B cell (primary cell): ENCODE results near the gene CSNK1E. TPM values are rescaled to one million over a fixed set of nuclear protein-coding genes. Genes with fewer than 3 reads are reported as not detected.
"Not testable (repeated sequence)": the region's sequence is repeated elsewhere in the genome, so short reads cannot be mapped to it uniquely, and the experiment has no call there.

ENCODE experiments used
- ATAC-seq: fragments of 200-7000 bp; cut with Tn5 transposase; one replicate; pipeline ENCODE4 v1.10.0; 2021; ENCODE audit warnings: low read depth, mild to moderate bottlenecking, moderate number of reproducible peaks, moderate library complexity
- CTCF ChIA-PET: fragments of 350-600 bp; sonication (Branson Sonifier 250); formaldehyde crosslinking; loops from one replicate; lab custom pipeline; 2021; ENCODE audit warnings: antibody characterized with exemption, inconsistent platforms; lab: Charles Lee
- POLR2A ChIA-PET: fragments of 350-600 bp; sonication (Branson Sonifier 250); formaldehyde crosslinking; loops from one replicate; lab custom pipeline; 2021; ENCODE audit warnings: antibody characterized with exemption; lab: Charles Lee
- DNase-seq: peaks from one replicate; pipeline ENCODE4 v3.0.0; 2013
- H2AFZ ChIP-seq: 2 replicates; pipeline ENCODE4 v1.6.1; 2012; ENCODE audit warnings: mild to moderate bottlenecking, low read depth, low read length; ENCODE audit not compliant: insufficient read depth, poor library complexity, severe bottlenecking
- H3K27ac ChIP-seq, 2 donors: 1 replicate in 1 of 2; 2 replicates in 1 of 2; pipeline ENCODE4 v1.5.1; 2012 to 2013; ENCODE audit warnings: low read length in 2 of 2, mild to moderate bottlenecking in 2 of 2, moderate library complexity in 1 of 2
- H3K27me3 ChIP-seq, 4 experiments: fragments of 200-600 bp in 1 of 4; sonication (generic) in 1 of 4; replicated peaks in 1 of 4; 1 replicate in 2 of 4; 2 replicates in 2 of 4; pipeline versions ENCODE4 v1.6.1 to v1.7.0; 2013 to 2016; ENCODE audit warnings: low read length in 3 of 4, mild to moderate bottlenecking in 2 of 4, mixed read lengths in 1 of 4, moderate library complexity in 1 of 4; ENCODE audit not compliant: insufficient read depth in 4 of 4, control insufficient read depth in 3 of 4; ENCODE audit errors: control extremely low read depth in 1 of 4
- H3K36me3 ChIP-seq, 2 experiments: replicated peaks in 1 of 2; 1 replicate in 1 of 2; 2 replicates in 1 of 2; pipeline versions ENCODE4 v1.6.1 to v1.7.1; 2013; ENCODE audit warnings: low read length in 1 of 2; ENCODE audit not compliant: insufficient read depth in 2 of 2, control insufficient read depth in 1 of 2; ENCODE audit errors: control extremely low read depth in 1 of 2, extremely low read depth in 1 of 2
- H3K4me1 ChIP-seq, 2 donors: fragments of 200-600 bp in 1 of 2; sonication (generic) in 1 of 2; 1 replicate in 1 of 2; 2 replicates in 1 of 2; pipeline versions ENCODE4 v1.5.1 to v1.6.1; 2013 to 2017; ENCODE audit warnings: low read length in 2 of 2; ENCODE audit not compliant: control insufficient read depth in 2 of 2, insufficient read depth in 2 of 2
- H3K4me2 ChIP-seq: replicated peaks from 2 replicates; pipeline ENCODE3; 2012; ENCODE audit warnings: mild to moderate bottlenecking, low read depth, low read length; ENCODE audit not compliant: poor library complexity, severe bottlenecking
- H3K4me3 ChIP-seq, 5 experiments: fragments of 200-600 bp in 1 of 5; sonication (generic) in 1 of 5; 1 replicate in 3 of 5; 2 replicates in 2 of 5; pipeline versions ENCODE4 v1.5.1 to v1.7.0; 2011 to 2016; ENCODE audit warnings: low read length in 4 of 5, mild to moderate bottlenecking in 4 of 5, low read depth in 2 of 5, control low read depth in 1 of 5, moderate library complexity in 1 of 5; ENCODE audit not compliant: insufficient read depth in 1 of 5; ENCODE audit errors: control extremely low read depth in 1 of 5, extremely low read depth in 1 of 5
- H3K79me2 ChIP-seq: fragments of 200-600 bp; sonication (generic); one replicate; pipeline ENCODE4 v1.6.0; 2016; ENCODE audit warnings: low read length; ENCODE audit not compliant: control insufficient read depth, insufficient read depth
- H3K9ac ChIP-seq: fragments of 200-600 bp; sonication (generic); 2 replicates; pipeline ENCODE4 v1.6.1; 2017; ENCODE audit warnings: mild to moderate bottlenecking, low read length, moderate library complexity
- H3K9me3 ChIP-seq, 3 donors: one replicate each; pipeline versions ENCODE4 v1.6.1 to v1.7.1; 2013; ENCODE audit warnings: low read length in 2 of 3; ENCODE audit not compliant: control insufficient read depth in 2 of 3, insufficient read depth in 1 of 3; ENCODE audit errors: control extremely low read depth in 1 of 3
- H4K20me1 ChIP-seq: 2 replicates; pipeline ENCODE4 v1.6.0; 2012; ENCODE audit warnings: mild to moderate bottlenecking, low read length; ENCODE audit not compliant: insufficient read depth, control insufficient read depth, poor library complexity, severe bottlenecking
- H3K27ac Mint-ChIP-seq: one replicate; pipeline ENCODE4 v1.8.0; 2021; ENCODE audit warnings: mixed read lengths
- H3K27me3 Mint-ChIP-seq: one replicate; pipeline ENCODE4 v1.8.0; 2021; ENCODE audit warnings: mixed read lengths
- H3K4me1 Mint-ChIP-seq: one replicate; pipeline ENCODE4 v1.8.0; 2021; ENCODE audit warnings: mixed read lengths
- H3K4me3 Mint-ChIP-seq: one replicate; pipeline ENCODE4 v1.8.0; 2021; ENCODE audit warnings: mixed read lengths
- H3K9me3 Mint-ChIP-seq: one replicate; pipeline ENCODE4 v1.8.0; 2022; ENCODE audit warnings: mixed read lengths; ENCODE audit not compliant: insufficient read depth
- EZH2 ChIP-seq: IDR thresholded peaks from 2 replicates; pipeline ENCODE4 v1.6.1; 2012; ENCODE audit warnings: borderline replicate concordance, low read depth, mild to moderate bottlenecking, moderate library complexity, low read length; ENCODE audit not compliant: insufficient read depth, poor library complexity, severe bottlenecking
- WGBS: methylation state at CpG from one replicate; pipeline ENCODE4 v1.1.5; 2013; ENCODE audit warnings: missing lambda C conversion rate; ENCODE audit not compliant: insufficient coverage; 5-methylcytosine and 5-hydroxymethylcytosine counted together
- intact Hi-C: fragments of 100-400 bp; cut with micrococcal nuclease; formaldehyde crosslinking; loops from one replicate; pipeline ENCODE4 v1.10.0; 2022
- polyA minus RNA-seq: library from RNA; depleted of rRNA, polyadenylated mRNA; stranded (reverse); fragments of >200 nt; gene quantifications from 2 replicates; pipeline ENCODE4 v1.2.3, GENCODE V29; 2012
- polyA plus RNA-seq: library from polyadenylated mRNA; depleted of rRNA; stranded (reverse); fragments of >200 nt; gene quantifications from 2 replicates; pipeline ENCODE4 v1.2.3, GENCODE V29; 2012
- total RNA-seq, 2 donors: library from RNA; stranded (reverse); fragments of 120-200 nt in 1 of 2; gene quantifications; 1 replicate in 1 of 2; 2 replicates in 1 of 2; pipeline versions ENCODE4 v1.2.3 to v1.2.4, GENCODE V29; 2013 to 2022
- TF ChIP-seq, protein P1 (sequence below): fragments of 200-600 bp; IDR thresholded peaks from one replicate; pipeline ENCODE4 v1.8.0; 2022; ENCODE audit warnings: antibody characterized with exemption, mild to moderate bottlenecking

CSNK1E gene
- 133 and 136 TPM in 2 replicates for total RNA-seq
- total RNA-seq (2013) = 37.3 TPM
- 113 and 157 TPM in 2 replicates for polyA plus RNA-seq
- polyA minus RNA-seq = 62.5 and 117 TPM in 2 replicates

DNA sequence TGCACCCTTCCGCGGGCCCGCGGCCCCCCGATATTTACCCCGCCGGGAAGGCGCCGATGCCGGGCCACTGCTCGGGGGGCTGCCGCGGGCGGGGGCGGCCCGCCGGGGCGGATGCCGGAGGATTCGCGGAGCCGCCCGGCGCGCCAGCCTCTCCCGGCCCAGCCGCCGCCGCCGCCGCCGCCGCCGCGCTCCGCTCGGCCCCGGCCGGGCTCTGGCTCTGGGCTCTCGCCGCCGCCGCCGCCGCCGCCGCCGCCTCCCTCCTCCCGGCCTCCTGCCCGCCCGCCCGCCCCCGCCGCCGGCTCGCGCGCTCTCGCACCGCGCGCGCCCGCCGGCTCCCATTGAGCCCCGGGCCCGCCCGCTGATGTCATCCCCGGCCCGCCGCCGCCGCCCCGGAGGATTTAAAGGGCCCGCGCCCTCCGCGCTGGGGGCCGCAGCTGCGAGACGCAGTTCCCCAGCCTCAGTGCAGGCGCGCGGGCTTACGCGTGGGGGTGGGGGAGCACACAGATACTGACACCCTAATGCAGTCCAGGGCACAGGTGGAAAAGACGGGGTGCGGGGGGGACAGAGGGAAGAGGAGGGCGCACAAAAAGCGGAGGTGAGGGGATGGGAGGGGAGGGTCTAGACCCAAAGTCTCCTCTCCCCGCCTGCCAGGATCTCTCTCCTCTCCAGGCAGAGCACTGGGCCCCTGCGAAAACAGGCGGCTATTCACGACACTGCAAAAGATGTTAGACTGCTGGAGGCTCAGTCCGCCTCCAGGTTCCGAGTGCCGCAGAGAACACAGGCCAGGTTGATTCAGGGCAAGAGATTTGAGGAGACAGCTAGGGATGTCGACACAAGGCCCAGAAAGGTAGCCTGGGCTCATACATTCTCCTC, at the start of gene CSNK1E:
Gene CSNK1E (minus strand): TSS at position 312 of the 873 bp plus-strand sequence. CDS start 3,276 bp downstream, outside the sequence.
- Histone ChIP-seq H3K4me3 (peak within 1 kb of the TSS; percentile 3 to 71 (median 58)), H3K9me3 (no peaks in the 10 kb centered on the region), H3K9ac (peak within 1 kb of the TSS; percentile 76), H3K36me3 (peaks cover 0 to under 1% of the 10 kb centered on the region in 2 experiments), H3K27me3 (no peaks in the 10 kb centered on the region), H3K4me2 (peak within 1 kb of the TSS; percentile 94), H3K4me1 (peaks cover 40 to 51% of the 10 kb centered on the region in 2 donors), H3K27ac (peak within 1 kb of the TSS; percentile 82 to 91), H3K79me2 (peaks cover 1% of the 10 kb centered on the region), H4K20me1 (peaks cover 19% of the 10 kb centered on the region), H2AFZ (peak within 1 kb of the TSS; percentile 92)
- DNase-seq (peak; percentile 84), ATAC-seq (peak; percentile 61)
- Mint-ChIP-seq H3K27ac (peak within 1 kb of the TSS; percentile 97), H3K9me3 (no peaks in the 10 kb centered on the region), H3K4me3 (peak within 1 kb of the TSS; percentile 92), H3K27me3 (no peaks in the 10 kb centered on the region), H3K4me1 (peaks cover 49% of the 10 kb centered on the region)
- intact Hi-C loops = loop anchor here (1.0 to 10.0 kb wide), 9 partner anchors 44 to 710 kb away; partner anchors contain the start of genes CBX6, DDX17, DMC1 and GGA1
- POLR2A ChIA-PET = interaction anchor here (0.7 to 1.5 kb wide), 4 partner anchors 46 to 392 kb away, joined by 3 to 11 read pairs (median 4); no protein-coding TSS in a partner anchor
- CTCF ChIA-PET = no interaction called here
- WGBS = 3% methylated on average over 80 of the region's 98 CpGs
- TF ChIP-seq, protein P1, sequence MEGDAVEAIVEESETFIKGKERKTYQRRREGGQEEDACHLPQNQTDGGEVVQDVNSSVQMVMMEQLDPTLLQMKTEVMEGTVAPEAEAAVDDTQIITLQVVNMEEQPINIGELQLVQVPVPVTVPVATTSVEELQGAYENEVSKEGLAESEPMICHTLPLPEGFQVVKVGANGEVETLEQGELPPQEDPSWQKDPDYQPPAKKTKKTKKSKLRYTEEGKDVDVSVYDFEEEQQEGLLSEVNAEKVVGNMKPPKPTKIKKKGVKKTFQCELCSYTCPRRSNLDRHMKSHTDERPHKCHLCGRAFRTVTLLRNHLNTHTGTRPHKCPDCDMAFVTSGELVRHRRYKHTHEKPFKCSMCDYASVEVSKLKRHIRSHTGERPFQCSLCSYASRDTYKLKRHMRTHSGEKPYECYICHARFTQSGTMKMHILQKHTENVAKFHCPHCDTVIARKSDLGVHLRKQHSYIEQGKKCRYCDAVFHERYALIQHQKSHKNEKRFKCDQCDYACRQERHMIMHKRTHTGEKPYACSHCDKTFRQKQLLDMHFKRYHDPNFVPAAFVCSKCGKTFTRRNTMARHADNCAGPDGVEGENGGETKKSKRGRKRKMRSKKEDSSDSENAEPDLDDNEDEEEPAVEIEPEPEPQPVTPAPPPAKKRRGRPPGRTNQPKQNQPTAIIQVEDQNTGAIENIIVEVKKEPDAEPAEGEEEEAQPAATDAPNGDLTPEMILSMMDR = no peak
- no peak for TF ChIP-seq EZH2

GRCh38 chr22:38365829-38366228, 48.6 kb upstream of the CSNK1E start:
- H3K4me3 ChIP-seq, intact Hi-C loops, DNase-seq, H4K20me1 ChIP-seq, H3K79me2 ChIP-seq, ATAC-seq, H3K9ac ChIP-seq, H3K9me3 Mint-ChIP-seq, H3K27me3 Mint-ChIP-seq, H3K4me3 Mint-ChIP-seq, H3K9me3 ChIP-seq, H3K4me1 ChIP-seq, H3K27me3 ChIP-seq, H3K27ac ChIP-seq, H3K4me2 ChIP-seq, POLR2A ChIA-PET, H3K36me3 ChIP-seq, H2AFZ ChIP-seq, CTCF ChIA-PET: not testable (repeated sequence)
- Mint-ChIP-seq H3K4me1 (peaks cover 26% of the 10 kb centered on the region), H3K27ac (peak overlapping the region; percentile 38)
- no CpG with 5 or more reads among the region's 3 CpGs for WGBS

DNA sequence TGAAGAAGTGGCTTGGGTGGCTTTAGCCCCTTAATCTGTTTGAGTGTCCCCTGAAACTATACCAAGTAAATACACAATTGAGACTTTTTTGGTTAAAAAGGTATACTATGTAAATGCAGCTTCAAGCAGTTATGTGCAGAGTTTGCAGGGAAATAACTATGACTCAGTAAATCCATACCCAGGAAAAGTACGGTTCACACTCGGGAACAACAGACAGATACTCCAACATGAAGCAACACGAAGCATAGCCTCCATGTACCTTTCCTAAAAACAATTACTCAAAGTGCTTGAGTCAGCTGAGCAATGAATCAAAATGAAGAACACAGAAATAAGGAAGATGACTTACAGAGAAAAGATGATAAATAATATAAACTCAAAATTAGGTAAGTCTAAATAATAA, 47.9 kb upstream of the CSNK1E start:
- H3K4me2 ChIP-seq, H3K27me3 Mint-ChIP-seq, H3K9me3 Mint-ChIP-seq, ATAC-seq, H3K4me1 ChIP-seq, H3K4me3 ChIP-seq, DNase-seq, H4K20me1 ChIP-seq, H3K9ac ChIP-seq, H3K27ac Mint-ChIP-seq, H3K4me3 Mint-ChIP-seq, CTCF ChIA-PET, H3K36me3 ChIP-seq, H3K27me3 ChIP-seq, H2AFZ ChIP-seq, POLR2A ChIA-PET, intact Hi-C loops, H3K79me2 ChIP-seq, H3K9me3 ChIP-seq, H3K27ac ChIP-seq: not testable (repeated sequence)
- no CpG with 5 or more reads among the region's 3 CpGs for WGBS
- H3K4me1 Mint-ChIP-seq = peaks cover 21% of the 10 kb centered on the region
